ENCODE measurements around the gene EXOC1. TPM values are rescaled to one million over a fixed set of nuclear protein-coding genes. Genes with fewer than 3 reads are reported as not detected.

Gene EXOC1
- total RNA-seq, 2 experiments from 2014 or later, result 23.7 to 33.5 TPM

DNA sequence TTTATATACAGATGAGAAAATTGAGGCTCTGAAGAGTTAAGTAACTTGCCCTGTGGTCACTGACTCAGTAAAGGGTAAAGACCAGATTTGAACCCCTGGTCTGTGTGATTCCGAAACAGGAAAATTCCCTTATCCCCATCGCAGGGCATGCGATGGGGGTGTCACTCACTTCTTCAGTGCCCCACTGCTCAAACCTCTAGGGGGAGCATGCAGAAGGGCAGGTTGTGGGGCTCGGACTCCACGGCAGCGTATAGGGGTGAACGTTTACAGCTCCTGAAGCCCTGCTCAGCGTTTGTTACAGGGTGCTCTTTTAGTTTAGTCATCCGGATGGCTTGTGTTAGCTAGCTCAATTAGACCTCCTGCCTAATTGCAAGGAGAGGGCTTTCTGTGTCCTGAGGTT lies 3.7 kb upstream of the EXOC1 start:
- peaks cover 3% of the 10 kb centered on the region; the same call in 1 of the 2 replicates for H4K20me1 ChIP-seq (ENCODE audit: insufficient read depth, low read length)
- intact Hi-C loops (cut with micrococcal nuclease; ENCODE audit: unreplicated experiment), result loop anchor here (5.0 kb wide), 2 partner anchors 302 to 502 kb away; partner anchors contain the start of genes CLOCK and SRD5A3
- H3K4me1 ChIP-seq (ENCODE audit: insufficient read depth, low read length, poor library complexity, severe bottlenecking), result peaks cover 10% of the 10 kb centered on the region
- H3K36me3 ChIP-seq (ENCODE audit: insufficient read depth, low read length), result no peaks in the 10 kb centered on the region
- no peak overlapping the region for H3K27ac ChIP-seq (ENCODE audit: low read depth, low read length, poor library complexity, severe bottlenecking)
- POLR2A ChIA-PET, result interaction anchor here (0.6 kb wide), 1 partner anchor 26 kb away, joined by 3 read pairs; no protein-coding TSS in a partner anchor
- DNase-seq (ENCODE audit: low spot score), result no peak
- no peak overlapping the region for H3K4me3 ChIP-seq (ENCODE audit: low read depth, low read length, poor library complexity, severe bottlenecking)
- H3K79me2 ChIP-seq (ENCODE audit: insufficient read depth, low read depth, low read length), result peaks cover 7% of the 10 kb centered on the region; the same call in 1 of the 2 replicates
- CTCF ChIA-PET (ENCODE audit: unreplicated experiment), result interaction anchor here (0.6 kb wide), 1 partner anchor 1310 kb away, joined by 3 read pairs; no protein-coding TSS in a partner anchor
- no peak overlapping the region for H2AFZ ChIP-seq (ENCODE audit: low read length)
- TF ChIP-seq, protein P1, sequence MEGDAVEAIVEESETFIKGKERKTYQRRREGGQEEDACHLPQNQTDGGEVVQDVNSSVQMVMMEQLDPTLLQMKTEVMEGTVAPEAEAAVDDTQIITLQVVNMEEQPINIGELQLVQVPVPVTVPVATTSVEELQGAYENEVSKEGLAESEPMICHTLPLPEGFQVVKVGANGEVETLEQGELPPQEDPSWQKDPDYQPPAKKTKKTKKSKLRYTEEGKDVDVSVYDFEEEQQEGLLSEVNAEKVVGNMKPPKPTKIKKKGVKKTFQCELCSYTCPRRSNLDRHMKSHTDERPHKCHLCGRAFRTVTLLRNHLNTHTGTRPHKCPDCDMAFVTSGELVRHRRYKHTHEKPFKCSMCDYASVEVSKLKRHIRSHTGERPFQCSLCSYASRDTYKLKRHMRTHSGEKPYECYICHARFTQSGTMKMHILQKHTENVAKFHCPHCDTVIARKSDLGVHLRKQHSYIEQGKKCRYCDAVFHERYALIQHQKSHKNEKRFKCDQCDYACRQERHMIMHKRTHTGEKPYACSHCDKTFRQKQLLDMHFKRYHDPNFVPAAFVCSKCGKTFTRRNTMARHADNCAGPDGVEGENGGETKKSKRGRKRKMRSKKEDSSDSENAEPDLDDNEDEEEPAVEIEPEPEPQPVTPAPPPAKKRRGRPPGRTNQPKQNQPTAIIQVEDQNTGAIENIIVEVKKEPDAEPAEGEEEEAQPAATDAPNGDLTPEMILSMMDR (conservative IDR thresholded peaks at IDR 0.05; ENCODE audit: low read length), result no peak
- TF ChIP-seq EZH2phosphoT487 (IDR thresholded peaks at IDR 0.05; ENCODE audit: borderline replicate concordance, low read depth, low read length), result no peak
- no peak overlapping the region for H3K4me2 ChIP-seq (ENCODE audit: low read length)
- no TSS peak for BruUV-seq (replicated peaks)
- no peaks in the 10 kb centered on the region for H3K9me2 ChIP-seq (ENCODE audit: insufficient read depth, low read length)
- peaks cover 4% of the 10 kb centered on the region; the same call in 1 of the 2 replicates for H3K9me3 ChIP-seq (ENCODE audit: low read length)

DNA sequence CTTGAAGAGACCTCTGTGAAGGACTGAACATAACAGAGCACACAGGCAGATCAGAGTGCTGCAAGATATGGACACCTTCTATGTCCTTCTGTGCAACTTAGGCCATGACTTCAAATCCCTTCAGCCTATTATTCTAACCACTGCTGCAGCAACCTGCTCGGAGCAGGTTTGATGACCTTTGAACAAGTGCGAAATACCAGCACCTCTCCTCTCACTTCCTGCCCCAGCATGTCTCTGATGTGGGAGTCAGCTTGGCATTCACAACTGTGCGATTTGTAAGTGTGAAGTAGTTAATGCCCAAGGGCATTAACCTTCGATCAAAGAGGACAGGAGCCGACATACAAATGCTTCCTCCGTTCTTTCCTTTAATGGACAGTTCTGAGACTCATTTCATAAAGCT lies 1.6 kb upstream of the EXOC1 start:
- intact Hi-C loops (cut with micrococcal nuclease; ENCODE audit: unreplicated experiment), result loop anchor here (2.0 to 5.0 kb wide), 3 partner anchors 97 to 505 kb away; partner anchors contain the start of genes CEP135, CLOCK and SRD5A3
- Histone ChIP-seq H3K79me2 (ENCODE audit: insufficient read depth, low read depth, low read length) (peaks cover 18% of the 10 kb centered on the region; the same call in 1 of the 2 replicates), H3K4me2 (ENCODE audit: low read length) (no peak overlapping the region), H3K4me3 (ENCODE audit: low read depth, low read length, poor library complexity, severe bottlenecking) (no peak overlapping the region), H3K36me3 (ENCODE audit: insufficient read depth, low read length) (no peaks in the 10 kb centered on the region), H4K20me1 (ENCODE audit: insufficient read depth, low read length) (peaks cover 4% of the 10 kb centered on the region; the same call in 1 of the 2 replicates), H3K27ac (ENCODE audit: low read depth, low read length, poor library complexity, severe bottlenecking) (no peak overlapping the region), H3K9me3 (ENCODE audit: low read length) (peaks cover 4% of the 10 kb centered on the region; the same call in 1 of the 2 replicates), H3K4me1 (ENCODE audit: insufficient read depth, low read length, poor library complexity, severe bottlenecking) (peaks cover 17% of the 10 kb centered on the region), H2AFZ (ENCODE audit: low read length) (peak overlapping the region; percentile 96; the same call in 1 of the 2 replicates), H3K9me2 (ENCODE audit: insufficient read depth, low read length) (no peaks in the 10 kb centered on the region)
- no TSS peak for BruUV-seq (replicated peaks)
- POLR2A ChIA-PET, result no interaction called here
- CTCF ChIA-PET (ENCODE audit: unreplicated experiment), result no interaction called here
- DNase-seq (ENCODE audit: low spot score), result no peak
- TF ChIP-seq, protein P1 (conservative IDR thresholded peaks at IDR 0.05; ENCODE audit: low read length), result no peak
- TF ChIP-seq EZH2phosphoT487 (IDR thresholded peaks at IDR 0.05; ENCODE audit: borderline replicate concordance, low read depth, low read length), result no peak

DNA sequence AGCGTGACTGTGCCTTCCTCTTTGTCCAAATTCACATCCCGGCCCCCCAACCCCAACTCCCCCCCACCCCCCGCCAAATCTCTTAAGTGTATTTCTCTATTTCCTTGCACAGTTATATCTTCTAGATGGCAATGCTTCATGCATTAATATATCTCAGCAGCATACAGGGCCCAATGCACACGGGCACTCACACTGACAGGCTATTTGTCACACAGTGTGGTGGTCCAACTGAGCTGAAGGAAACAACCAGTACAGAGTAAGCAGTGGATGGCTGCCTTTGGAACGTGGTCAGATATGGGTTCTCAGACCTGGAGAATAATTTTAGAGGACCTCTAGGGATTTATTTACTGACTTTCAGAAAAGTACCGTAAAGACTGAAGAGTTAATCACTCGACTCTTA lies 681 bp downstream of the EXOC1 start:
- peak overlapping the region; percentile 85 for H3K4me2 ChIP-seq (ENCODE audit: low read length)
- DNase-seq (ENCODE audit: low spot score), result peak; percentile 23
- TF ChIP-seq EZH2phosphoT487 (IDR thresholded peaks at IDR 0.05; ENCODE audit: borderline replicate concordance, low read depth, low read length), result no peak
- TF ChIP-seq, protein P1 (conservative IDR thresholded peaks at IDR 0.05; ENCODE audit: low read length), result no peak
- no peaks in the 10 kb centered on the region for H3K9me2 ChIP-seq (ENCODE audit: insufficient read depth, low read length)
- H3K36me3 ChIP-seq (ENCODE audit: insufficient read depth, low read length), result peaks cover 16% of the 10 kb centered on the region
- H2AFZ ChIP-seq (ENCODE audit: low read length), result peak overlapping the region; percentile 96; the same call in 1 of the 2 replicates
- peak overlapping the region; percentile 95 for H3K4me3 ChIP-seq (ENCODE audit: low read depth, low read length, poor library complexity, severe bottlenecking)
- H3K9me3 ChIP-seq (ENCODE audit: low read length), result peaks cover 9% of the 10 kb centered on the region
- ChIA-PET CTCF (ENCODE audit: unreplicated experiment) (no interaction called here), POLR2A (interaction anchor here (0.6 to 2.1 kb wide), 6 partner anchors 9 to 460 kb away, joined by 3 to 8 read pairs (median 3); no protein-coding TSS in a partner anchor)
- peaks cover 17% of the 10 kb centered on the region for H3K4me1 ChIP-seq (ENCODE audit: insufficient read depth, low read length, poor library complexity, severe bottlenecking)
- peaks cover 29% of the 10 kb centered on the region; the same call in 1 of the 2 replicates for H3K79me2 ChIP-seq (ENCODE audit: insufficient read depth, low read depth, low read length)
- BruUV-seq (replicated peaks), result no TSS peak
- no peak overlapping the region for H3K27ac ChIP-seq (ENCODE audit: low read depth, low read length, poor library complexity, severe bottlenecking)
- intact Hi-C loops (cut with micrococcal nuclease; ENCODE audit: unreplicated experiment), result loop anchor here (5.0 kb wide), 2 partner anchors 307 to 507 kb away; partner anchors contain the start of genes CLOCK and SRD5A3
- H4K20me1 ChIP-seq (ENCODE audit: insufficient read depth, low read length), result peaks cover 4% of the 10 kb centered on the region; the same call in 1 of the 2 replicates
